Dermis microvascular lymphatic vessel endothelial cell (primary cell): Measurements from ENCODE around the gene CADM1. TPM values are rescaled to one million over a fixed set of nuclear protein-coding genes. Genes with fewer than 3 reads are reported as not detected.
A peak's percentile ranks its signal among the peaks of the same experiment; 100 is the strongest.

Experiments
- DNase-seq, 2 donors: peaks; one replicate each; pipeline versions ENCODE4 v3.0.0 to v3.0.0-alpha.2; 2010; ENCODE audit warnings: low read depth in 2 of 2
- total RNA-seq: library from RNA; depleted of rRNA; stranded (reverse); fragments of >200 nt; gene quantifications from 2 replicates; pipeline ENCODE4 v1.2.1, GENCODE V29; 2014

Gene CADM1
- total RNA-seq, 1 donor from 2014 or later: 0.77 TPM

DNA sequence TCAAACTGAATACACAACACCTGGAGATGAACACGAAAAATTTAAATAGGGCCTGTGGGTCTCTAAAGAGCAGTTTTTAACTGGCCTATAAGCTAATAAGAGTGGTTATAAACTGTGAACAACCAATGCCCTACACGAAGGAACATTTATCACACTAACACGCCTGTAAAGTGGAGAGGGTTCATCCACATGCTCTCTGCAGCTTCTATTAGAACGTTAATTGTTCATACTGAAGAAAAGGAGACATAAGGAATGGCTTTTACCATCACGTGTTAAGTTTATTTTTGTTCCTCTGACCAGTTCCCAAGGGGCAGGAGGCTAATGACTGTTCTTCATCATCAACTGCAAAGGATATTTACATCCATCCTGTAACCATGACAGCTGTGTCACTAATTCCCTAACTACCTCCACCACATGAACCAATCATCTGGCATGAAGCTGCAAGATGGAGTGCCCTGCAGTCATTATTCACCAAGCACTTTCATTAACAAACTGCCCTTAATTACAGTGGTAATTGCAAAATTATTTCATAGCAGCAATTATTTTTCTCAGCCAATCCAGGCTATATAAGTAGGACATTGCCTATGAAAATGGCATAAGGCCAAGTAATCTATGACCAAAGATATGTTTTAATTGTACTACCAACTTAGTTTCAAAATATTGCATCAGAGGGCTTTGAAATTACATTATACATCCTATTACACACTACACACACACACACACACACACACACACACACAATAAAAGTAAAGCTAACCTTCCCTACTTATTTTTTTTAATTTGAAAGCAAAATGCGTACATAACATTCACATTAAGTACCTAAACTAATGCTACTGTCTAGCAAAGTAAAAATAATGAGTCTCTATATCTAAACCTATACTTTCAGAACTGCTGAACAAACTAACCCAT, 186.7 kb downstream of the CADM1 start:
- DNase-seq: no peak

- DNase-seq: no peak
These were observed 187.5 kb downstream of the CADM1 start for GRCh38 chr11:115316696-115317095.

DNA sequence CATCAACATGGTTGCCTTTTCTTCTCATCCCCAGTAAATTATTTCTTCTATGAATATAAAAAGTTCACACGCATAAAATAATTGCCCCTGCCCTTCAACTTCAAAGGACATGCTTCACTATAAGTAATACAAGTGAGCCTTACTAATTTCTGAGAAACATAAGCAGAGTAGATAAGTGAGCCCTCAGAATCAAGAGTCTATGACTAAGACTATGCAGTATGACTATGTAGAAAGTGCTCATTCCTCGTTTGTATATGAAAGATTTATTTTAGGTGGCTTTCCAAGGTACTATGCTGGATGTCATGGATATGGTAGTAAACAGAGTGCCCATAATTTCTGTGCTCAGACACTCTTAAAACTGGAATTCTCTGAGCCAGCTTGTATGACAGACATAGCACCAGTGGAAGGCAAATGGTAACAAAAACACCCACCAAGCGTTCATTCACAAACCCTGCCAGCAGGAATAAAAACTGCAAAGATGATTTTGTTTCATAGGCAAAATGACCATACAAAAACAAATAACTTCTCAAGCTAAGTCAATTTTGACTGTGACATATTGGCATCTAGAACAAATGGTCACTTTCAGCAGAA, 189.8 kb downstream of the CADM1 start:
- no peak for DNase-seq

- no peak for DNase-seq
These were observed 190.9 kb downstream of the CADM1 start for GRCh38 chr11:115313224-115313838.

DNA sequence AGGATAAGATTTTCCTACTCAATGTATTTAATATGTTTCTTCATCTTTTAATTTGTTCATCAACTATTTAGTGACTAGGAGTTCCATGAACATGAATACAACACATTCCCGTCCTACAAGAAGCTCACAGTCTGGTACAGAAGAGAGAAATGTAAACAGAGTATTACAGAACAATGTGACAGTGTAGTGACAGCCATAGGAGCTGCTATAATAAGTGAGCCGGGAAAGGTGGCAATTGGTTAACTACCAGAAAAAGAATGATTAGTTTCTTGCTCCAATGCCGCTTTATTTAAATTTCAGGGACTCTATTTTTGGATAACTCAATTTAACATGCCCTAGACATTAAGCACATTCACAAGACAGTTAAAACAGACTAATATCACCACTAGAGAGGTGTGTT, 192.3 kb downstream of the CADM1 start:
- no peak for DNase-seq

DNA sequence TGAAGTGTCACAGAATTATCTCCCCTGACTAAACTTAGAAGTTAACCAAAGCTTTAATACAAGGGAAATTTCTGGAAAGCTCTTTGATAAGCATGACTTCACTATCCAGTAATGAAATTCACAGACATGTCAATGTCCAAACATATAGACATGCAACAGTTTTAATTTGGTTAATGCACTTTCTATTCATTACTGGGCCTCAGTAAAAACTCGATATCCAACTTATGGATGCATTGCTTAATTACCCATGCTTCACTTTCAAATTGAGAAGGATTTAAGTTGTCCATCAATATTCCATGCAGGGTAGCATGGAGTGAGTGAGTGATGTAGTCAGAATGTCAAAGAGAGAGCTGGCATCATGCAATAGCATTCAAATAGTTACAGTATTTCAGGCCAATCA, 197.5 kb downstream of the CADM1 start:
- DNase-seq: no peak

DNA sequence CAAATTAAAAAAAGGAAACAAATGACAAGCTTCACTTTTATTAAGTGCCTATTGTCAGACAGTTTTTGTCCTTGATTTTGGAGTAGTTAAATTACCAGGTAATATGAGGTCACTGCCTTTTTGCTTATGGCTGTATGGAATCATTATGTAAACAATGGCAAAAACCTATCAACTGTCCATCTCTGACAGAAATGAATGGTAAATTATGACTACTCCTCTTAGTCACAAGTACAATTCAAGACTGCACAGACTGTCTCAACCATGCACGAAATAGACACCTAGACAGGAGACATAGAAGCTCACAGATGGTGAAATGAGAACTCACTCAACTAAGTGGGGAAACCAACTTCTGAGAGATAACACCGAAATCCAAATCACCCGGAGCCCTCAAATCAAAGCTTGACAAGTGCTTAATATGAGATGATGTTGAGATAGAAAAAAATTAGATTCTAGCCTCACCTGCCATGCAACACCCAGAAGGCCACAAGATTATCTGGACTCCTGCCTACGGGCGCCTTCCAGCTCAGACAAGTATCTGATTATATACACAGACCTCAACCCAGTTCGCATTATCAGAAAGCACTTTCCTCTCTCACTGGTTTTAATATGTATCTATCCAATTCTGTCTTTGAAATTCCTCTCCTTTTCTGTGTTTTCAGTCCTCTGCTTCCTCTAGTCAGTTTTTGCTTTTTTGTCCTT, 199.3 kb downstream of the CADM1 start:
- no peak for DNase-seq

GRCh38 chr11:115303929-115304531, 200.2 kb downstream of the CADM1 start:
- DNase-seq: no peak

DNA sequence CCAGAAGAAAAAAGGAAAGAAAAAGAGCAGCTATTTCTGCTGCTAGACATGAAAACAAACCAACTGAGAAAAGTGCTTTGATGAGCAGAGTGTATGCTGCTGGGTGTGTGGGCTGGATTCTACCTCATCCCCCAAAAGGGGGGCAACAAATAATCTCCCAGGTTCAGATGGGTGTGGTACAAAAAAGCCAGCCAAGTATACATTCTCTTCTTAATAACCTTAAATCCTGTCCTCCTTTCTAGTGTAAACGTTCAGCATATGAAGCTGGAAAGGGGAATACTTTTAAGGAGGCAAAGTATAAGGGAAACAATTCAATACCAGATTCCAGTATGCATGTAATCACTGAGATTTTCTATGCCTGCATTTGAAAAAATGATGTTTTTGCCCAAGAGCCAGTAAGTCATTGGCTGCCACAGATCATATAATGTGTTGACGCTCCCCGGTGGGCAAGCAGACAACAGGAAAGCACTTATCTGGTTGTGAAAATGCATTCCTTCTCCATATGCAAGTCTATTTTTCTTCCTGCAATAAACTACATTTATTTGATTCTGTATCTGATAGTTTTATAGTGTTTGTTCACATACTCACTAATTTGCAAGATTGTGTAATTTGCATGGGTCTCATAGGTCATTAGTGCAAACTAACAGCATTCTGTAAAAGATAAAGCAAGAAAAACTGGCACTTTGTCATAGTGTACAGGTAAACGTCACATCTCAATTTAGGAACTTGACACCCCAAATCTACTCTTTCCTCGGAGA, 201.1 kb downstream of the CADM1 start:
- no peak for DNase-seq

DNA sequence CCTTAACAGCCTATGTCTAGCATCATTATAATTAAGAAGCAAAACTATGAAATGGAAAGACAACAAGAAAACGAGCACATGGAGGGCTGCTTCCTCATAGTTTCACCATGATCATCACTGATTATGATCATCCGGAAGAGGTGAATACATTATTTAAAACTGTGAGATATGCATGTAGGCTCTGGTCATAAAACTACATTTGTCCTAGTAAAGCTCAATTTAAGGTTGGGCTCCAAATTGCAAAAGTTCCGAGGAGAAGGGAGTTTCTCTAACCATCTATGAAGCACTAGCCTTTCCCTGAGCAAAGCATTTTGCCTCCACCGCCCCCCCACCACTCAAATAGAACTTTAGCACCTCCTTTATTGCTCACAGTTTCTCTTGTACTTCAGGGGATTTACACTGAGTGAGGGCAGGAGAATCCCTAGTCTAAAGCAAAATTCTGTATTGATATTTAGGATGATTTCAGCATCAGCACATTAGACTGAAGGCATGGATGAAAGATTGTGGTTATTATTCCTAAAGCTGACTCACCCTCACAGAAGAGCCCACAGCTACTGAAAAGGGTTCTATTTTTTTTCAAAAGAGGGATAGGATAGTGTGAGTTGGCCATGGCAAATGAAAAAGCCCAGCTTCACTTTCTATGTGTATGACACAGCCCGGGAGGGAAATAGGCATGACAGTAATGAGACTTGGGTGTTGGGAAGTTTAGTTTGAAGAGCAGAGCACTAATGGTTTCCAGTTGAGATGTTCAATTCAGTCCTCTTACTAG, 203.4 kb downstream of the CADM1 start:
- no peak for DNase-seq

- DNase-seq: no peak
These were observed 205.8 kb downstream of the CADM1 start for GRCh38 chr11:115298300-115299012.

DNA sequence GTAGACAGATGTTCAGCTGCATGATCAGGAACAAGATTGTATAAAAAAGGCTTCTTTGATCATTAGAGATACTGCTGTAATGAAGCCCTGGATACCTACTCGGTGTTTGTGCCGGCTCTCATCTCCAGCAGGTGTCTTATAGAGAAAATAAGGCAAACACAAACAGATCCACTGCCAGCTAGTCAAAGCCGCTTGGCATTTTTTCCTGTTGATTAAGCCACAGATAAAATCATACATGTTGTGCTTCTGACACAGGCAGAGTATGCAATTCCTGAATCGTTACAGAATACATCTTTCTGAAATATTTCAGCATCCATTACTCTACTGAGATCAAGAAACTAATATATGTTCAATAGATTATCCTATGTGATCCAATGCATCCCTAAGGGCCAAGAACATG, 206.9 kb downstream of the CADM1 start:
- no peak for DNase-seq

DNA sequence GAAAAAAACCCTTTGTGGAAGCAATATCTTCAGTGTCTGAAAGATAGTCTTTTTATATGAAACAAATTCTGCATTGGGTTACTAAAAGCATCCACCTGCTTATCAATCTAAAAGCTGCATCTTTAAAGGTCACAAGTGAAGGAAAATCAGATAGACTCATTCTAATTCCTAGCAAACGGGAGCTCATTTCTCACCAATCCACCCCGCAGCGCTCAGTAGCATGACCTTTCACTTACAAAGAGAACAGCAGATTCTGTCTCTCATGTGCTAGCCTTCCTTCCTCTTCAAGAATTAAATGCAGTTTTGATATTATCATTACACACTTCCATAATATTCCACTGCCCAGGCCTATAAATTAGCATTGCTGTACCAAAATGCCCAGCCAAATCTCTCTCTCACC, 212.9 kb downstream of the CADM1 start:
- no peak for DNase-seq

DNA sequence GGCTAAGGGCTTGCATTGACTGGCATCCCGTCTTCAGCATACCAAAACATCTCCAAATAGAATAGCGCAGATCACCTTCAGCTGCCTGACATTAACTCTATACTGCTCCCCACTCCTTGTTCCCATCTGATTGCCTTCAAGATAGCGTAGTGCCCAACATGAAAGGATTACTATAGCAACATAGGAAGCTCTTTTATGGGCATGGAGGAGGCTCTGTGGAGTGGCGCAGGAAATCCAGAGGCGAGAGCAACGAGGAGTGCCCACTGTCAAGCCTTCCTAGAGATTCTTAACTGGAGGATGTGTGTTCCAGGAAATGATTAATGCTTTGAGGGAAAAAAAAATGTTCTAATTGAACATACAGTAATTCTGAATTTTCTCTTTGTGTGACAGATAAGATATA, 213.3 kb downstream of the CADM1 start:
- DNase-seq: peak in 1 of 2 donors; percentile 24

DNA sequence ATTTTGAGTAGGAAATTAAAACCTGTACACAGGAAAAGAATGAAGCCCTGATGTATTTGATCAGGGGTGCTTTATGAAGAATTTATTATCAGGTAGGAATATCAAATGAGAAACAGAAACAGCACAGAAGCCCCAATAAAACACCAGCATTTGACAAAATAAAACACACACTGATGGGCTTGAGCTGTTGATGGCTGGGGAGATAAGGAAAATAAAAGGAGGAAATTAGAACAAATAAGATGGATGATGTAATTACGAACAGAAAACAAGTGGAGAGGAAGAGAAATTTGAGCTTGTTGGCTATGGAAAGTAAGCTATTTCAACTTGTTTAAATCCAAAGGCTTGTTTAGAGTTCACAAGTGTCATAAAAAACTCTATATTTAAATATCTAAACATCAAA, 213.7 kb downstream of the CADM1 start:
- no peak for DNase-seq

GRCh38 chr11:115287266-115287665, 216.9 kb downstream of the CADM1 start:
- DNase-seq: no peak

- DNase-seq: no peak
These were observed 217.6 kb downstream of the CADM1 start for GRCh38 chr11:115286614-115287013.

DNA sequence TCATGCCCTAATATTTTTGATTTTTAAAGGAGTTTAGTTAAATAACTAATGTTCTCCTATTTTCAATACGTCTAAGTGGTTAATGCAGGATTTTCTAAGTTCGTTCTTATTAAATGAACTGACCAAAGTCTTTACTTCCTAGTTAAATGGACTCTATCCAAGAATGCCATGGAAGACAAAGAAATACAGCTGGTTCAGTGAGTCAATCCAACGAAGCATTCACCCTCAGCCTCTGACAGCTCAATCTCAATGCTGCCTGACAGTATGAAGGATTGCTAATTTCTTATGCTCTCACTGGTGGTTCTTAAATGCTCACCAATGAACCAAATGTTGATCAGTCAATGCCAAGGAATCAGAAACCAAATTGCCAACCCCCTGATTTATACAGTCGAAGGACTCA, 219.4 kb downstream of the CADM1 start:
- DNase-seq: no peak

DNA sequence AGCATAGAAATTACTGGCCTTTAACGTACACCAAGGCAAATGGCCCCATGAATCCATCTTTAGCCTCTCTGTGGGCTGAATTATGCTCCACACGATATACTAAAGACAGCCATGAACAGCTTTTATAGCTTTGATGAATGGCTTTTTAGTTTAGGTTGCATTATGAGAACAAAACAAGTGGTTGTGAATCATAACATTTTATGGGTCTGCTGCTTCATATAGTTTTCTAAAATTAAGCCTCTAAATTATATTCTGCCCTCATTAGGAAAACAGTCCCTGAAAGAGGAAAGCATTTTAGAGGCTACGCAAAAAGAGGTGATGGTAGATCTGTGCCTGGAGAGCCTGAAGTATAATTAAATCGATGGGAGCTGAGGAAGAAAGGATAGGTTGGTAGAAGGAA, 221.3 kb downstream of the CADM1 start:
- no peak for DNase-seq

DNA sequence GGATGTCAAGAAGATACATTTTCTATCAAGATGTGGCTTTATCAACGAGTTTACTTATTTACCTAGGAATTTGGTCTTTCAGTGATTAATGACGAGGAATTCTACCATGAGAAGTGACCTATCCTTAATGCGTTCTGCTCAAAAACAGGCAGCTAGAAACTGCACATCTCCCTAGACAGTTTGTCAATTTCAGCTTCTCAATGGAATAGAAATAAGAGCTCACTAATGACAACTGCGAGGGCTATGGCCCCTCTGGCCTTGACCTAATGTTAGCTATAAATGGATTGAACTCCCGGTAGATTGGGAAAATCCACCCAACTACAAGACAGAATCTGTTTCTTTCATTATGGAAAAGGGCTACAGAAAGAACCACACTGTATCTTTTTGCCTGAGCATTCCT, 223.4 kb downstream of the CADM1 start:
- no peak for DNase-seq
